Ecto neural progenitor cell (in vitro differentiated cells): Measurements from ENCODE around the gene MARCHF9.
"Not testable (repeated sequence)": the region's sequence is repeated elsewhere in the genome, so short reads cannot be mapped to it uniquely, and the experiment has no call there.

Experiments used
- DNase-seq: peaks from one replicate; pipeline ENCODE4 v3.0.0-alpha.2; 2018; ENCODE audit warnings: low spot score

Gene MARCHF9

GRCh38 chr12:57771236-57771872 is 16.5 kb downstream of the MARCHF9 start:
- DNase-seq = no peak

- DNase-seq = peak; percentile 99
Observed at GRCh38 chr12:57771873-57772428, 17.0 kb downstream of the MARCHF9 start, which contains the start of gene METTL1. Gene METTL1, minus strand, starts transcription at chr12:57772105. Its CDS starts 22 bp downstream, at chr12:57772083.

- DNase-seq = peak; percentile 83
Observed at GRCh38 chr12:57772429-57773322, 17.8 kb downstream of the MARCHF9 start, which contains the start of gene EEF1AKMT3. Gene EEF1AKMT3, plus strand, starts transcription at chr12:57772614. Its CDS starts 111 bp downstream, at chr12:57772725.

- DNase-seq = not testable (repeated sequence)
Observed at GRCh38 chr12:57774634-57775033, 19.7 kb downstream of the MARCHF9 start.

DNA sequence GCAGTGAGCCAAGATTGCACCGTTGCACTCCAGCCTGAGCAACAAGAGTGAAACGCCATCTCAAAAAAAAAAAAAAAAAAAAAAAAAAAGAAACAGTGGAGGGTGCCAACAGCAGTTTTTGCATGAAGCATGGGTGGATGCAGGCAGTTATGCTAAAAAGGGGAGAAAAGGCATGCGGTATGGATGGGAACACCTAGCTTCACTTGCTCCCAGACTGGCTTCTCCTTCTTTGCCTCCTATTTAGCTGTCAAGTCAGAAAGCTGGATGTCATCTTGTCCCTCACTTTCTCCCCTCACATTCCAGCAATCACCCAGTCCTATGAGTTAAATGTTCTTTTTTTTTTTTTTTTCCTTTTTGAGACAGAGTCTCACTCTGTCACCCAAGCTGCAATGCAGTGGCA is 20.1 kb downstream of the MARCHF9 start:
- no peak for DNase-seq

GRCh38 chr12:57775563-57776246 is 20.8 kb downstream of the MARCHF9 start:
- no peak for DNase-seq

GRCh38 chr12:57776247-57776587 is 21.3 kb downstream of the MARCHF9 start:
- DNase-seq = no peak

DNA sequence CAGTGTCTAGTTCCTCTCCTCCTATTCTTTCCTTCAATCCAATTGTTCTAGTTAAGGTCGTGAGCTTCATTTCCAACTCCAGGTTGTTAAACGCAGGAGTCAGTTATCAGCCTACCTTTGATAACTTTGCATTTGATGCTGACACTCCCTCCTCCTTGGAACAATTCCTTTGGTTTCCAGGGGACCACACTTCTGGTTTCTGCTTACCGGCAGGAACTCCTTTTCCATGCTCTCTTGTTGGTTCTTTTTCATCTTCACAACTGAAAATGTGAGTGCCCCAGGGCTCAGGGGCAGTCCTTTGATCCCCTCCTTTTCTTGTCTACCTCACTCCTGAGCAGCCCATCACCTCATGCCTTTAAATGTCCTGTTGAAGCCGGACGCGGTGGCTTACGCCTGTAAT is 22.5 kb downstream of the MARCHF9 start:
- no peak for DNase-seq

DNA sequence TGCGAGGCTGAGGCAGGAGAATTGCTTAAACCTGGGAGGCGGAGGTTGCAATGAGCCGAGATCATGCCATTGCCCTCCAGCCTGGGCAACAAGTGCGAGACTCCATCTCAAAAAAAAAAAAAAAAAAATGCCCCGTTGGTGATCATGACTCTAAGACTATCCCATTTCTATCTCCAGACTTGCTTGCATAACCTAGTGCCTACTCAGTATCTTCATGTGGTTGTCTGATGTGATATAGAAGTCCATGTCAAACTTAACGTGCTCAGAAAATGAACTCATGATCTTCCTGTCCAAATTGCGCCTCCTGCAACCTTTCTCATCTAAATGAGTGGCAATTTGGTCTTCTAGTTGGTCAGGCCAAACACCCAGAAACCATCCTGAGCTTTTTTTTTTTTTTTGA is 23.0 kb downstream of the MARCHF9 start:
- DNase-seq = no peak

DNA sequence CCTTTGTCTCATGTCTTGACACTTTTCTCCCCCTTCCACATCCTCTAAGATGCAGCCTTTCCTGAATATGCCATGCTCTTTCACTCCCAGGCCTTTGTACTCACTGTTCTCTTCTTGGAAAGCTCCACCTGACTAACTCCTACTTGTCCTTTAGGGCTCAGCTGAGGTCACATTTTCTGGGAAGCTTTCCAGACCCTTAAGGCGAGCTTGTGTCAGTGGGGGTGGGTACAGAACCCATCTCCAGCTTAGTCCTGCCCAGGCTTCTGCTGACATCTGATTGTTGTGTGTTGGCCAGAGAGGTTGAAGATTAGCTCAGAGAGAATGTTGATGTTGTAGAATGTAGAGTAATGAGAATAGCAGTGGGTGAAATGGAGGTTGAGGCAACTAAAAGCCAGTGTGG is 24.8 kb downstream of the MARCHF9 start:
- no peak for DNase-seq

DNA sequence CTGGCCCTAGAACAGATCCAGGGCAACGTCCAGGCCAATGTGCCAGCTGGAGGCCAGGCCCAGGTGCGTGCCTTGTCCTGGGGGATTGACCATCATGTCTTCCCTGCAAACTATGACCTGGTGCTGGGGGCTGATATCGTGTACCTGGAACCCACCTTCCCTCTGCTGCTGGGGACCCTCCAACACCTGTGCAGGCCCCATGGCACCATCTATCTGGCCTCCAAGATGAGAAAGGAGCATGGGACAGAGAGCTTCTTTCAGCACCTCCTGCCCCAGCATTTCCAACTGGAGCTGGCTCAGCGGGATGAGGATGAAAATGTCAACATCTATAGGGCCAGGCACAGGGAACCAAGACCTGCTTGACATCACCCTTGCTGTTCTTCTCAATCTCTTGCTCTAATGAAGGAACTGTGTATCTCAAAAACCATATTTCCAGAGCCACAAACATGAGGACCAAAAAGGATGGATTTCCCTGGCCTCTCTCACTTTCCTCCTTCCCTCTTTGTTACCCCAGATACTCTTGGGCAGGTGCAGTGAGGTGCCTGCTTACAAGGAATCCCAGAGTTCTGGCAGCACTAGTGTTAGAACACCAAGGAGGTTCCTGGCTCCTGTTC is 25.5 kb downstream of the MARCHF9 start:
- DNase-seq = no peak

- DNase-seq = no peak
Observed at GRCh38 chr12:57781244-57781643, 26.3 kb downstream of the MARCHF9 start.

DNA sequence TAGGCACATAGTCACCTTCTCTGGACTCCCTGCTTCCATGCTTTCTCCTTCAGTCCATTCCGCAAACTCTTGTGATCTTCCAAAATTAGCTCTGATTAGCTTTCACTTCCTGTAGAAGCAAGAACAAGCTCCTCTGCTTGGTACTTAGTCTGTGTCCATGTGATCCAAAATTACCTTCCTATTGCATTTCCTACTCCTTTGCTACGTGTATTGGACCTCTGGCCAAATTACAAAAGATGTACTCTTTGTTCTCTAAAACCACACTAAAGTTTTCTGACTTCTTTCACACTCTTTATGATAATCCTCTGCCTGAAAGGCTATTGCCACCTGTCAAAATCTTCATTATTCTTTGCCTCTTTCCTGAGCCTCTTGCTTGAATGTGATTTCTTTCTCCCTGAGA is 26.9 kb downstream of the MARCHF9 start:
- DNase-seq = no peak

GRCh38 chr12:57782243-57782607 is 27.3 kb downstream of the MARCHF9 start:
- no peak for DNase-seq

GRCh38 chr12:57782608-57783465 is 27.9 kb downstream of the MARCHF9 start, which contains the start of gene TSFM:
Gene TSFM, plus strand, starts transcription at chr12:57782787. Its CDS starts 15 bp downstream, at chr12:57782802.
- peak; percentile 99 for DNase-seq

- no peak for DNase-seq
Observed at GRCh38 chr12:57783466-57783801, 28.5 kb downstream of the MARCHF9 start.

DNA sequence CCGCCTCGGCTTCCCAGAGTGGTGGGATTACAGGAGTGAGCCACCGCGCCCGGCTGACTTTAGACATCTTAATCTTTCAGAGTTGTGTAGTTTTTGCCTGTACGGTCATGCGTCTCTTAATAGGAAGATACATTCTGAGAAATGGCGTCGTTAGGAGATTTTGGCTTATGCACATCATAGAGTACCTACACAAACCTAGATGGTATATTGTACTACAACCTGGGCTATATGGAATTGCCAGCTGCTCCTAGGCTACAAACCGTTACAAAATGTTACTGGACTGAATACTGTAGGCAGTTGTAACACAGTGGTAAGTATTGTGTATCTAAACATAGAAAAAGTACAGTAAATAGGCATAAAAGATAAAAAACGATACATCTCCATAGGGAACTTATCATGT is 29.0 kb downstream of the MARCHF9 start:
- no peak for DNase-seq

DNA sequence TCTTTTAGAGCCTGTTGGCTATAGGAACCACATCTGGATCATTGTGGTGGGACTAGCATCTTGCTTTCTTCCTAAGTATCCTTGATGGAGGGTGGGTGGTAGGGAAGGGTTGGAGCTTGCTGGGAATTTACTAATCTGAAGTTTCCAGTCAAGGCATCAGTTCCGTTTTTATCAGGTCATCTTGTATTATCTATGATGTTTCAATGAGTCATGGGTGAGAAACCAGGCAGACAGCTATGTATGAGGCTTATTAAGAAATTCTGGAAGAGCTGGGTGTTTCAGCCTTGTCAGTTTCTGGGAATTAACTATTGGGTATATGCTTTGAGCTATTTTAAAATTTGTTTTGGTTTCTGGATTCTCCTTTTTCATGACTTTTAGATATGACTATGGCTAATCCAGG is 39.0 kb downstream of the MARCHF9 start:
- no peak for DNase-seq

DNA sequence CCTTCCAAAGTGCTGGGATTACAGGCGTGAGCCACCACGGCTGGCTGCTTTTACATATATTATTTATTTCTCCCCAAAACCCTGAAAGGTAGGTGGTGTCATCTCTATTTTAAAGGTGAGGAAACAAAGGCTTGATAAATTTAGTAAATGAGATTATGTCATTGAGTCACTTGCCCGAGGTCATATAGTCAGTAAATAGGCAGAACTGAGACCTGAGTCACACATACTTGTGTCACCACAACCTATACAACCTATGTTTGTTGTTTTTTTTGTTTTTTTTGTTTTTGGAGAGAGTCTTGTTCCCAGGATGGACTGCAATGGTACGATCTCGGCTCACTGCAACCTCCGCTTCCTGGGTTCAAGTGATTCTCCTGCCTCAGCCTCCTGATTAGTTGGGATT is 40.5 kb downstream of the MARCHF9 start:
- no peak for DNase-seq

GRCh38 chr12:57796996-57797395 is 42.1 kb downstream of the MARCHF9 start:
- no peak for DNase-seq

- DNase-seq = no peak
Observed at GRCh38 chr12:57797933-57798332, 43.0 kb downstream of the MARCHF9 start.
